K562 (cell line): ENCODE data around the gene ABCA1. TPM values are rescaled to one million over a fixed set of nuclear protein-coding genes. Genes with fewer than 3 reads are reported as not detected.
A peak's percentile ranks its signal among the peaks of the same experiment; 100 is the strongest.
"Not testable (repeated sequence)": the region's sequence is repeated elsewhere in the genome, so short reads cannot be mapped to it uniquely, and the experiment has no call there.

Experiments
- ATAC-seq: fragments of 200-7000 bp; cut with Tn5 transposase; 3 replicates; pipeline ENCODE4 v1.9.1; 2020; ENCODE audit warnings: moderate library complexity
- BruUV-seq: library from RNA; stranded (reverse); fragments of 400-500 nt; replicated peaks from 2 replicates; lab custom pipeline; 2021; lab: Mats Ljungman, UMichigan
- CTCF ChIA-PET: fragments of 300-600 bp; formaldehyde crosslinking; extraction: SDS; loops from one replicate; lab custom pipeline; 2021; ENCODE audit warnings: low intra/inter-chr PET ratio; lab: Yijun Ruan, JAX
- POLR2A ChIA-PET: fragments of 300-600, 350-650 bp; sonication (Branson Sonifier 250); formaldehyde crosslinking; extraction: SDS; loops from one replicate; lab custom pipeline; 2021; ENCODE audit warnings: antibody characterized with exemption, inconsistent platforms; lab: Yijun Ruan, JAX
- DNase-seq, 4 experiments: peaks; one replicate each; pipeline versions ENCODE4 v3.0.0 to v3.0.0-alpha.2; 2011 to 2018; ENCODE audit warnings: low spot score in 3 of 4, mixed read lengths in 3 of 4; ENCODE audit errors: extremely low read depth in 1 of 4
- FAIRE-seq: peaks from 2 replicates; lab custom pipeline; 2011; peaks lifted over from hg19 to GRCh38; lab: Jason Lieb, UNC
- H2AFZ ChIP-seq: 2 replicates; pipeline ENCODE4 v1.6.0; 2011; ENCODE audit warnings: low read depth, low read length, control low read depth, inconsistent platforms
- H3K27ac ChIP-seq: fragments of 200-600 bp; 3 replicates; pipeline ENCODE4 v1.8.0; 2011; ENCODE audit warnings: low read depth, mild to moderate bottlenecking, control low read depth, inconsistent platforms, low read length, moderate library complexity, mixed read lengths; ENCODE audit errors: extremely low read depth
- H3K27me3 ChIP-seq, 2 experiments: fragments of 300-600 bp in 1 of 2; 2 replicates in 1 of 2; 3 replicates in 1 of 2; pipeline versions ENCODE4 v1.6.0 to v1.8.0; 2011; ENCODE audit warnings: inconsistent platforms in 2 of 2, low read length in 2 of 2, mild to moderate bottlenecking in 1 of 2, mixed read lengths in 1 of 2, moderate library complexity in 1 of 2; ENCODE audit not compliant: control insufficient read depth in 2 of 2, insufficient read depth in 2 of 2
- H3K36me3 ChIP-seq: fragments of 300-600 bp; 3 replicates; pipeline ENCODE4 v1.8.0; 2011; ENCODE audit warnings: mild to moderate bottlenecking, low read length, inconsistent platforms; ENCODE audit not compliant: control insufficient read depth, insufficient read depth
- H3K4me1 ChIP-seq, 2 experiments: fragments of 200-600 bp in 1 of 2; replicated peaks in 1 of 2; 2 replicates in 1 of 2; 3 replicates in 1 of 2; pipeline versions ENCODE4 v1.5.1 to v1.8.0; 2011; ENCODE audit warnings: inconsistent platforms in 2 of 2, low read length in 2 of 2, mild to moderate bottlenecking in 1 of 2, mixed read lengths in 1 of 2, moderate library complexity in 1 of 2; ENCODE audit not compliant: control insufficient read depth in 2 of 2, insufficient read depth in 2 of 2
- H3K4me2 ChIP-seq: 2 replicates; pipeline ENCODE4 v1.6.1; 2011; ENCODE audit warnings: low read length, control low read depth, inconsistent platforms, mixed read lengths; ENCODE audit not compliant: insufficient read depth
- H3K4me3 ChIP-seq: fragments of 200-600 bp; sonication (generic), shearing (Covaris generic); 2 replicates; pipeline ENCODE4 v1.5.1; 2016; ENCODE audit warnings: control low read depth, inconsistent platforms
- H3K79me2 ChIP-seq: fragments of 200-600 bp; 3 replicates; pipeline ENCODE4 v1.8.0; 2011; ENCODE audit warnings: low read length, inconsistent platforms; ENCODE audit not compliant: control insufficient read depth, insufficient read depth
- H3K9ac ChIP-seq, 2 experiments: 2 replicates each; pipeline versions ENCODE4 v1.6.0 to v1.6.1; 2011; ENCODE audit warnings: low read depth in 2 of 2, low read length in 2 of 2, control low read depth in 1 of 2, inconsistent platforms in 1 of 2, mild to moderate bottlenecking in 1 of 2, mixed read lengths in 1 of 2; ENCODE audit not compliant: insufficient read depth in 1 of 2
- H3K9me1 ChIP-seq: one replicate; pipeline ENCODE4 v1.6.0; 2011; ENCODE audit warnings: inconsistent platforms, mild to moderate bottlenecking, low read length, moderate library complexity; ENCODE audit not compliant: control insufficient read depth, insufficient read depth
- H3K9me3 ChIP-seq: replicated peaks from 2 replicates; pipeline ENCODE4 v1.5.1; 2011; ENCODE audit warnings: low read depth, low read length, inconsistent platforms; ENCODE audit not compliant: control insufficient read depth, insufficient read depth
- H4K20me1 ChIP-seq: replicated peaks from 2 replicates; pipeline ENCODE4 v1.6.1; 2011; ENCODE audit warnings: low read length, inconsistent platforms, mixed read lengths; ENCODE audit not compliant: control insufficient read depth, insufficient read depth
- MEIS2 ChIP-seq: fragments of 450-650 bp; IDR thresholded peaks from 2 replicates; pipeline ENCODE4 v1.6.1; 2014; ENCODE audit warnings: mild to moderate bottlenecking; ENCODE audit not compliant: partially characterized antibody
- ZKSCAN1 ChIP-seq: fragments of 150-350 bp; IDR thresholded peaks from 2 replicates; pipeline ENCODE4 v1.6.1; 2016; ENCODE audit warnings: low read depth, low read length
- WGBS: fragments of 100-300 bp; shearing (Covaris generic); methylation state at CpG from one replicate; pipeline ENCODE4 v1.1.6; 2016; ENCODE audit warnings: low coverage, mixed read lengths; ENCODE audit not compliant: insufficient coverage; ENCODE audit errors: missing lambda C conversion rate; 5-methylcytosine and 5-hydroxymethylcytosine counted together
- in situ Hi-C: fragments of 300-500 bp; cut with MboI; formaldehyde crosslinking; loops from 4 replicates; pipeline ENCODE4 v1.15.0; 2018; ENCODE audit warnings: inconsistent platforms, mixed read lengths
- intact Hi-C: fragments of 100-400 bp; cut with micrococcal nuclease; formaldehyde crosslinking; loops from 2 replicates; pipeline ENCODE4 v1.14.2; 2022
- polyA plus RNA-seq, 8 experiments: library from polyadenylated mRNA; depleted of rRNA in 4 of 8; stranded (reverse) in 5 of 8; unstranded in 3 of 8; fragments of >200 nt; fragmentation: Nextera tagmentation in 2 of 8; fragmentation: Illumina TruSeq in 1 of 8; extraction: Ambion mirVana in 2 of 8; extraction: Trizol in 1 of 8; gene quantifications; 2 replicates each; pipeline versions ENCODE4 v1.2.1 to v1.2.3, GENCODE V29; 2011 to 2014; ENCODE audit warnings: inconsistent platforms in 1 of 8, missing spikeins in 1 of 8
- total RNA-seq, 7 experiments: library from RNA; depleted of rRNA in 6 of 7; stranded (reverse); fragments of >200 nt in 6 of 7; fragmentation: Illumina TruSeq in 2 of 7; extraction: Trizol in 2 of 7; gene quantifications; 2 replicates each; pipeline versions ENCODE4 v1.2.1 to v1.2.3, GENCODE V29; 2011 to 2021; ENCODE audit warnings: low replicate concordance in 1 of 7

ABCA1 gene
- total and polyA plus RNA-seq, 9 of the 15 experiments (the other 6 are each of a cell fraction or from before 2014, with no cell fraction given): under 0.01 to 0.18 (median 0.02) TPM; not detected in 5

- ATAC-seq, intact Hi-C loops, POLR2A ChIA-PET, H3K9me3 ChIP-seq, H3K27ac ChIP-seq, in situ Hi-C loops, H2AFZ ChIP-seq, H3K9ac ChIP-seq, DNase-seq, FAIRE-seq, H3K4me3 ChIP-seq, H3K36me3 ChIP-seq, H3K79me2 ChIP-seq, H3K4me2 ChIP-seq, CTCF ChIA-PET, BruUV-seq, H3K4me1 ChIP-seq, H4K20me1 ChIP-seq, H3K9me1 ChIP-seq: not testable (repeated sequence)
- H3K27me3 ChIP-seq: peaks cover 3 to 14% of the 10 kb centered on the region in 2 experiments; a peak in 2 of 5 replicates
- 0% methylated on average over 6 of the region's 9 CpGs for WGBS
These were observed 48.1 kb upstream of the ABCA1 start for GRCh38 chr9:104975966-104976595.

- ChIA-PET POLR2A (interaction anchor here (1.1 kb wide), 1 partner anchor 12 kb away, joined by 5 read pairs; no protein-coding TSS in a partner anchor), CTCF (no interaction called here)
- Histone ChIP-seq H3K27ac (no peak overlapping the region), H3K9ac (no peak overlapping the region), H3K36me3 (no peaks in the 10 kb centered on the region), H2AFZ (no peak overlapping the region), H3K79me2 (no peaks in the 10 kb centered on the region), H3K4me1 (no peaks in the 10 kb centered on the region; a peak in 1 of 5 replicates), H4K20me1 (no peaks in the 10 kb centered on the region), H3K9me1 (no peaks in the 10 kb centered on the region), H3K27me3 (peaks cover 3 to 10% of the 10 kb centered on the region in 2 experiments; a peak in 2 of 5 replicates), H3K4me2 (no peak overlapping the region), H3K9me3 (no peaks in the 10 kb centered on the region), H3K4me3 (no peak overlapping the region)
- 0% methylated on average over 8 of the region's 8 CpGs for WGBS
- in situ Hi-C loops: no loop called here
- no TSS peak for BruUV-seq
- DNase-seq (no peak), FAIRE-seq (no peak), ATAC-seq (no peak)
- TF ChIP-seq ZKSCAN1: no peak
- TF ChIP-seq MEIS2: peak; percentile 55
- intact Hi-C loops: no loop called here
These were observed 46.4 kb upstream of the ABCA1 start for GRCh38 chr9:104974053-104974962.
